HL-60 (cell line): ENCODE results near the gene DNM3.

Source experiments
- GABPA ChIP-seq: IDR thresholded peaks from 2 replicates; pipeline ENCODE4 v1.6.1; 2012; ENCODE audit warnings: low read depth
- TF ChIP-seq, protein P1 (sequence below): IDR thresholded peaks from one replicate; pipeline ENCODE4 v1.5.1; 2011; ENCODE audit warnings: low read length, control low read depth, inconsistent platforms; ENCODE audit not compliant: insufficient read depth

GRCh38 chr1:172460177-172460576, 618.9 kb downstream of the DNM3 start:
- TF ChIP-seq, protein P1, sequence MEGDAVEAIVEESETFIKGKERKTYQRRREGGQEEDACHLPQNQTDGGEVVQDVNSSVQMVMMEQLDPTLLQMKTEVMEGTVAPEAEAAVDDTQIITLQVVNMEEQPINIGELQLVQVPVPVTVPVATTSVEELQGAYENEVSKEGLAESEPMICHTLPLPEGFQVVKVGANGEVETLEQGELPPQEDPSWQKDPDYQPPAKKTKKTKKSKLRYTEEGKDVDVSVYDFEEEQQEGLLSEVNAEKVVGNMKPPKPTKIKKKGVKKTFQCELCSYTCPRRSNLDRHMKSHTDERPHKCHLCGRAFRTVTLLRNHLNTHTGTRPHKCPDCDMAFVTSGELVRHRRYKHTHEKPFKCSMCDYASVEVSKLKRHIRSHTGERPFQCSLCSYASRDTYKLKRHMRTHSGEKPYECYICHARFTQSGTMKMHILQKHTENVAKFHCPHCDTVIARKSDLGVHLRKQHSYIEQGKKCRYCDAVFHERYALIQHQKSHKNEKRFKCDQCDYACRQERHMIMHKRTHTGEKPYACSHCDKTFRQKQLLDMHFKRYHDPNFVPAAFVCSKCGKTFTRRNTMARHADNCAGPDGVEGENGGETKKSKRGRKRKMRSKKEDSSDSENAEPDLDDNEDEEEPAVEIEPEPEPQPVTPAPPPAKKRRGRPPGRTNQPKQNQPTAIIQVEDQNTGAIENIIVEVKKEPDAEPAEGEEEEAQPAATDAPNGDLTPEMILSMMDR, result no peak
- no peak for TF ChIP-seq GABPA
